K562 (cell line): ENCODE data around the gene C6orf89. TPM values are rescaled to one million over a fixed set of nuclear protein-coding genes. Genes with fewer than 3 reads are reported as not detected.

ENCODE experiments used
- ATF7 ChIP-seq: fragments of 450-650 bp; IDR thresholded peaks from 2 replicates; pipeline ENCODE4 v1.7.1; 2014; ENCODE audit warnings: mild to moderate bottlenecking, moderate library complexity
- BDP1 ChIP-seq: IDR thresholded peaks from 3 replicates; pipeline ENCODE4 v1.6.1; 2011; ENCODE audit not compliant: insufficient read length, insufficient read depth
- HDAC2 ChIP-seq: fragments of 450-650 bp; IDR thresholded peaks from 2 replicates; pipeline ENCODE4 v1.6.1; 2016; ENCODE audit warnings: mild to moderate bottlenecking
- HNRNPH1 ChIP-seq: fragments of 200-400 bp; formaldehyde crosslinking; optimal IDR thresholded peaks from 2 replicates; pipeline ENCODE3; 2017; ENCODE audit warnings: low read depth, mild to moderate bottlenecking, low read length, moderate library complexity
- L3MBTL2 ChIP-seq: fragments of 450-650 bp; IDR thresholded peaks from 2 replicates; pipeline ENCODE4 v1.6.1; 2016; ENCODE audit warnings: mild to moderate bottlenecking, moderate library complexity
- MED1 ChIP-seq: sonication (generic); formaldehyde crosslinking; IDR thresholded peaks from 2 replicates; pipeline ENCODE4 v1.8.1; 2023; ENCODE audit warnings: missing genetic modification reagents, borderline replicate concordance
- NCOA4 ChIP-seq: fragments of 450-650 bp; IDR thresholded peaks from 2 replicates; pipeline ENCODE4 v1.6.1; 2018; ENCODE audit warnings: mild to moderate bottlenecking; ENCODE audit not compliant: partially characterized antibody
- NONO ChIP-seq, 2 experiments: fragments of 200-400 bp in 1 of 2; fragments of 450-650 bp in 1 of 2; formaldehyde crosslinking in 1 of 2; IDR thresholded peaks; 2 replicates each; pipeline ENCODE4 v1.6.1; 2017; ENCODE audit warnings: low read depth in 2 of 2, mild to moderate bottlenecking in 2 of 2, moderate library complexity in 2 of 2, low read length in 1 of 2
- PRPF4 ChIP-seq: fragments of 200-400 bp; formaldehyde crosslinking; IDR thresholded peaks from one replicate; pipeline ENCODE4 v1.6.1; 2017; ENCODE audit warnings: low read length, low read depth, mild to moderate bottlenecking; ENCODE audit not compliant: insufficient read depth, poor library complexity, severe bottlenecking
- RBM17 ChIP-seq: fragments of 200-400 bp; formaldehyde crosslinking; IDR thresholded peaks from 2 replicates; pipeline ENCODE4 v1.6.1; 2017; ENCODE audit warnings: low read depth, mild to moderate bottlenecking, low read length, borderline replicate concordance
- RCOR1 ChIP-seq, 2 experiments: IDR thresholded peaks; 2 replicates each; pipeline ENCODE4 v1.6.1; 2012; ENCODE audit warnings: low read depth in 2 of 2, low read length in 2 of 2, borderline replicate concordance in 1 of 2, improper control_type of control experiment in 1 of 2
- SRSF7 ChIP-seq: fragments of 200-400 bp; formaldehyde crosslinking; optimal IDR thresholded peaks from 2 replicates; pipeline ENCODE3; 2017; ENCODE audit warnings: mild to moderate bottlenecking, low read depth, low read length
- TAL1 ChIP-seq: fragments of 450-650 bp; IDR thresholded peaks from 2 replicates; pipeline ENCODE4 v1.6.1; 2016; ENCODE audit warnings: mild to moderate bottlenecking
- ZBTB17 ChIP-seq: fragments of 450-650 bp; formaldehyde crosslinking; IDR thresholded peaks from 2 replicates; pipeline ENCODE4 v1.4.0; 2020; ENCODE audit warnings: mild to moderate bottlenecking
- ZFP1 ChIP-seq: fragments of 450-650 bp; formaldehyde crosslinking; IDR thresholded peaks from 2 replicates; pipeline ENCODE4 v1.4.0; 2020; ENCODE audit warnings: mild to moderate bottlenecking, mixed read lengths
- ZNF212 ChIP-seq: fragments of 450-650 bp; formaldehyde crosslinking; IDR thresholded peaks from 2 replicates; pipeline ENCODE4 v1.4.0; 2020; ENCODE audit warnings: mild to moderate bottlenecking
- ZNF586 ChIP-seq: fragments of 450-650 bp; formaldehyde crosslinking; conservative IDR thresholded peaks from 2 replicates; pipeline ENCODE4 v1.4.0; 2020; ENCODE audit warnings: mild to moderate bottlenecking, moderate library complexity
- ZZZ3 ChIP-seq: fragments of 450-650 bp; IDR thresholded peaks from 2 replicates; pipeline ENCODE4 v1.6.1; 2016; ENCODE audit warnings: antibody characterized with exemption, mild to moderate bottlenecking, moderate library complexity
- polyA plus RNA-seq, 8 experiments: library from polyadenylated mRNA; depleted of rRNA in 4 of 8; stranded (reverse) in 5 of 8; unstranded in 3 of 8; fragments of >200 nt; fragmentation: Nextera tagmentation in 2 of 8; fragmentation: Illumina TruSeq in 1 of 8; extraction: Ambion mirVana in 2 of 8; extraction: Trizol in 1 of 8; gene quantifications; 2 replicates each; pipeline versions ENCODE4 v1.2.1 to v1.2.3, GENCODE V29; 2011 to 2014; ENCODE audit warnings: inconsistent platforms in 1 of 8, missing spikeins in 1 of 8
- total RNA-seq, 7 experiments: library from RNA; depleted of rRNA in 6 of 7; stranded (reverse); fragments of >200 nt in 6 of 7; fragmentation: Illumina TruSeq in 2 of 7; extraction: Trizol in 2 of 7; gene quantifications; 2 replicates each; pipeline versions ENCODE4 v1.2.1 to v1.2.3, GENCODE V29; 2011 to 2021; ENCODE audit warnings: low replicate concordance in 1 of 7
- TF ChIP-seq, protein P1 (sequence below): fragments of 200-800 bp; sonication (Bioruptor generic); IDR thresholded peaks from 2 replicates; pipeline ENCODE4 v1.6.1; 2017; ENCODE audit warnings: missing genetic modification characterization, missing compliant biosample characterization
- TF ChIP-seq, protein P2 (sequence below), 2 experiments: fragments of 450-650 bp in 1 of 2; sonication (generic) in 1 of 2; formaldehyde crosslinking in 1 of 2; IDR thresholded peaks in 1 of 2; conservative IDR thresholded peaks in 1 of 2; 2 replicates each; pipeline versions ENCODE4 v1.6.1 to v1.8.1; 2016 to 2023; ENCODE audit warnings: mild to moderate bottlenecking in 2 of 2, moderate library complexity in 2 of 2, inconsistent platforms in 1 of 2, missing genetic modification reagents in 1 of 2
- TF ChIP-seq, protein P3 (sequence below): fragments of 250-450 bp; sonication (Bioruptor Pico); IDR thresholded peaks from 2 replicates; pipeline ENCODE4 v1.9.0; 2021; ENCODE audit warnings: mild to moderate bottlenecking, inconsistent platforms
- TF ChIP-seq, protein P4 (sequence below): sonication (generic); formaldehyde crosslinking; IDR thresholded peaks from 2 replicates; pipeline ENCODE4 v1.9.0; 2022; ENCODE audit warnings: mild to moderate bottlenecking, missing genetic modification reagents

The C6orf89 gene
- total and polyA plus RNA-seq, 9 of the 15 experiments (the other 6 are each of a cell fraction or from before 2014, with no cell fraction given), result 35.2 to 111 (median 58.5) TPM

DNA sequence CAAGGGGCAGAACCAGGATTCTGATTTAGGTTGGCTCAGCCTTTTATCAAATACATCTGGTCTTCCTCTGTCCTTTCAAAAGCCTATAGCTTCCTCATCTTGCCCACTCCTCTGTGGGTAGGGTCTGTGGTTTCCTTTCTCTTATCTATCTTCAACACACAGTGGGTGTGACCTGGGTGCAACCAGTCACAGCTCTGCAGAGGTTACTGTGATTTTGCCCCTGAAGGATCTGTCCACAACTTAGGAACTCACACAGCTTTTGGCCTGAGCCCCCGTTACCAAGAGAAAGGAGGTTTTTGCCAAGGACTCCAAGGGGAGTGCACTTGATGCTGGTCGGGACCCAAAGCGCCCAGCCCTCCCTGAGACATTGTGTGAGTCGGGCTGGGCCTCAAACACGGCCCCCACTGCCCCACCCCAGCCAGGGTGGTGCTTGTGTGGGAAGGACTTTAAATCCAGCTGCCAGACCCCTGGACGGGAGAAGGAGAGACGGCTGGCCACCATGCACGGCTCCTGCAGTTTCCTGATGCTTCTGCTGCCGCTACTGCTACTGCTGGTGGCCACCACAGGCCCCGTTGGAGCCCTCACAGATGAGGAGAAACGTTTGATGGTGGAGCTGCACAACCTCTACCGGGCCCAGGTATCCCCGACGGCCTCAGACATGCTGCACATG lies 68.6 kb downstream of the C6orf89 start, which contains the start of gene PI16 (continued):
- TF ChIP-seq, protein P1, sequence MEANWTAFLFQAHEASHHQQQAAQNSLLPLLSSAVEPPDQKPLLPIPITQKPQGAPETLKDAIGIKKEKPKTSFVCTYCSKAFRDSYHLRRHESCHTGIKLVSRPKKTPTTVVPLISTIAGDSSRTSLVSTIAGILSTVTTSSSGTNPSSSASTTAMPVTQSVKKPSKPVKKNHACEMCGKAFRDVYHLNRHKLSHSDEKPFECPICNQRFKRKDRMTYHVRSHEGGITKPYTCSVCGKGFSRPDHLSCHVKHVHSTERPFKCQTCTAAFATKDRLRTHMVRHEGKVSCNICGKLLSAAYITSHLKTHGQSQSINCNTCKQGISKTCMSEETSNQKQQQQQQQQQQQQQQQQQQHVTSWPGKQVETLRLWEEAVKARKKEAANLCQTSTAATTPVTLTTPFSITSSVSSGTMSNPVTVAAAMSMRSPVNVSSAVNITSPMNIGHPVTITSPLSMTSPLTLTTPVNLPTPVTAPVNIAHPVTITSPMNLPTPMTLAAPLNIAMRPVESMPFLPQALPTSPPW (CRISPR knock-in tag), result peak; percentile 82
- TF ChIP-seq MED1 (no peak), HDAC2 (peak; percentile 100), PRPF4 (no peak), ZBTB17 (CRISPR knock-in tag) (no peak; the same call in 1 of the 2 replicates), ZNF212 (CRISPR knock-in tag) (no peak), HNRNPH1 (no peak), RCOR1 (IDR thresholded peaks at IDR 0.05; ENCODE audit: borderline replicate concordance in 1 of 2, low read depth in 2 of 2, low read length in 2 of 2) (peak; percentile 100), L3MBTL2 (no peak), TAL1 (peak; percentile 97), ZFP1 (CRISPR knock-in tag) (no peak), ATF7 (peak; percentile 74), RBM17 (no peak), ZNF586 (no peak), NCOA4 (no peak), ZZZ3 (no peak), BDP1 (no peak), NONO (IDR thresholded peaks at IDR 0.05; ENCODE audit: low read depth in 2 of 2, low read length in 1 of 2) (no peak; a peak in 1 of 4 replicates), SRSF7 (no peak)
- TF ChIP-seq, protein P2, sequence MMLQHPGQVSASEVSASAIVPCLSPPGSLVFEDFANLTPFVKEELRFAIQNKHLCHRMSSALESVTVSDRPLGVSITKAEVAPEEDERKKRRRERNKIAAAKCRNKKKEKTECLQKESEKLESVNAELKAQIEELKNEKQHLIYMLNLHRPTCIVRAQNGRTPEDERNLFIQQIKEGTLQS (IDR thresholded peaks at IDR 0.05), result peak; percentile 71; the same call in 1 of the 2 replicates
- TF ChIP-seq, protein P2 (CRISPR knock-in tag; conservative IDR thresholded peaks at IDR 0.05), result peak; percentile 73
- TF ChIP-seq, protein P3, sequence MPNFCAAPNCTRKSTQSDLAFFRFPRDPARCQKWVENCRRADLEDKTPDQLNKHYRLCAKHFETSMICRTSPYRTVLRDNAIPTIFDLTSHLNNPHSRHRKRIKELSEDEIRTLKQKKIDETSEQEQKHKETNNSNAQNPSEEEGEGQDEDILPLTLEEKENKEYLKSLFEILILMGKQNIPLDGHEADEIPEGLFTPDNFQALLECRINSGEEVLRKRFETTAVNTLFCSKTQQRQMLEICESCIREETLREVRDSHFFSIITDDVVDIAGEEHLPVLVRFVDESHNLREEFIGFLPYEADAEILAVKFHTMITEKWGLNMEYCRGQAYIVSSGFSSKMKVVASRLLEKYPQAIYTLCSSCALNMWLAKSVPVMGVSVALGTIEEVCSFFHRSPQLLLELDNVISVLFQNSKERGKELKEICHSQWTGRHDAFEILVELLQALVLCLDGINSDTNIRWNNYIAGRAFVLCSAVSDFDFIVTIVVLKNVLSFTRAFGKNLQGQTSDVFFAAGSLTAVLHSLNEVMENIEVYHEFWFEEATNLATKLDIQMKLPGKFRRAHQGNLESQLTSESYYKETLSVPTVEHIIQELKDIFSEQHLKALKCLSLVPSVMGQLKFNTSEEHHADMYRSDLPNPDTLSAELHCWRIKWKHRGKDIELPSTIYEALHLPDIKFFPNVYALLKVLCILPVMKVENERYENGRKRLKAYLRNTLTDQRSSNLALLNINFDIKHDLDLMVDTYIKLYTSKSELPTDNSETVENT, result no peak
- TF ChIP-seq, protein P4, sequence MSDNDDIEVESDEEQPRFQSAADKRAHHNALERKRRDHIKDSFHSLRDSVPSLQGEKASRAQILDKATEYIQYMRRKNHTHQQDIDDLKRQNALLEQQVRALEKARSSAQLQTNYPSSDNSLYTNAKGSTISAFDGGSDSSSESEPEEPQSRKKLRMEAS (CRISPR knock-in tag), result no peak
